GM18861 (cell line): ENCODE measurements around the gene BRINP2.

Experiments used
- ATAC-seq: cut with Tn5 transposase; IDR thresholded peaks from one replicate; pipeline ENCODE4 v1.9.1; 2021; ENCODE audit not compliant: unreplicated experiment

The BRINP2 gene

GRCh38 chr1:177219554-177220458 lies 49.0 kb downstream of the BRINP2 start:
- ATAC-seq = no peak

GRCh38 chr1:177223359-177223758 lies 52.6 kb downstream of the BRINP2 start:
- no peak for ATAC-seq

GRCh38 chr1:177227978-177228692 lies 57.4 kb downstream of the BRINP2 start:
- no peak for ATAC-seq

GRCh38 chr1:177228693-177229065 lies 57.9 kb downstream of the BRINP2 start:
- ATAC-seq = no peak

GRCh38 chr1:177229781-177230180 lies 59.0 kb downstream of the BRINP2 start:
- ATAC-seq = no peak

- no peak for ATAC-seq
These were observed 59.7 kb downstream of the BRINP2 start for GRCh38 chr1:177230228-177231016.

- no peak for ATAC-seq
These were observed 64.6 kb downstream of the BRINP2 start for GRCh38 chr1:177235350-177235749.

GRCh38 chr1:177236962-177237361 lies 66.2 kb downstream of the BRINP2 start:
- no peak for ATAC-seq

GRCh38 chr1:177238967-177239366 lies 68.2 kb downstream of the BRINP2 start:
- ATAC-seq = no peak

GRCh38 chr1:177239792-177240191 lies 69.0 kb downstream of the BRINP2 start:
- ATAC-seq = no peak

GRCh38 chr1:177243773-177244172 lies 73.0 kb downstream of the BRINP2 start:
- ATAC-seq = no peak

GRCh38 chr1:177246710-177247580 lies 76.2 kb downstream of the BRINP2 start:
- no peak for ATAC-seq

GRCh38 chr1:177247623-177248176 lies 76.9 kb downstream of the BRINP2 start:
- no peak for ATAC-seq

GRCh38 chr1:177248258-177248657 lies 77.5 kb downstream of the BRINP2 start:
- no peak for ATAC-seq

- no peak for ATAC-seq
These were observed 78.5 kb downstream of the BRINP2 start for GRCh38 chr1:177249231-177249630.

GRCh38 chr1:177252877-177253276 lies 82.1 kb downstream of the BRINP2 start:
- no peak for ATAC-seq

GRCh38 chr1:177255411-177255810 lies 84.7 kb downstream of the BRINP2 start:
- no peak for ATAC-seq

- ATAC-seq = no peak
These were observed 85.7 kb downstream of the BRINP2 start for GRCh38 chr1:177256153-177257075.

- ATAC-seq = no peak
These were observed 86.4 kb downstream of the BRINP2 start for GRCh38 chr1:177257128-177257527.
